WTC11 (cell line): ENCODE data around the gene RASGRF1. TPM values are rescaled to one million over a fixed set of nuclear protein-coding genes. Genes with fewer than 3 reads are reported as not detected.

Experiments used
- ATAC-seq: fragments of 200-7000 bp; cut with Tn5 transposase; 2 replicates; pipeline ENCODE4 v1.10.0; 2021; ENCODE audit warnings: mild to moderate bottlenecking, moderate library complexity
- CTCF ChIA-PET: fragments of 300-600 bp; sonication (Branson Sonifier 250); formaldehyde crosslinking; loops from one replicate; lab custom pipeline; 2021; ENCODE audit warnings: antibody characterized with exemption; lab: Charles Lee
- POLR2A ChIA-PET: fragments of 350-600 bp; sonication (Branson Sonifier 250); formaldehyde crosslinking; loops from one replicate; lab custom pipeline; 2021; ENCODE audit warnings: antibody characterized with exemption; lab: Charles Lee
- DNase-seq: peaks from one replicate; pipeline ENCODE4 v3.0.0; 2021; ENCODE audit warnings: low spot score
- H3K27ac Mint-ChIP-seq: 2 replicates; pipeline ENCODE4 v1.8.0; 2021; ENCODE audit warnings: mixed read lengths
- H3K27me3 Mint-ChIP-seq: 2 replicates; pipeline ENCODE4 v1.8.0; 2021; ENCODE audit warnings: low read depth, mild to moderate bottlenecking, moderate library complexity, mixed read lengths
- H3K36me3 Mint-ChIP-seq: 2 replicates; pipeline ENCODE4 v1.8.0; 2021; ENCODE audit warnings: mixed read lengths
- H3K4me1 Mint-ChIP-seq: 2 replicates; pipeline ENCODE4 v1.8.0; 2022; ENCODE audit warnings: mixed read lengths
- H3K4me3 Mint-ChIP-seq: 2 replicates; pipeline ENCODE4 v1.8.0; 2021; ENCODE audit warnings: mild to moderate bottlenecking, moderate library complexity, mixed read lengths
- H3K9me3 Mint-ChIP-seq: 2 replicates; pipeline ENCODE4 v1.8.0; 2021; ENCODE audit warnings: mixed read lengths
- AFF4 ChIP-seq: sonication (generic); formaldehyde crosslinking; IDR thresholded peaks from 2 replicates; pipeline ENCODE4 v1.8.1; 2023; ENCODE audit warnings: mild to moderate bottlenecking, missing genetic modification reagents, borderline replicate concordance
- ARID4B ChIP-seq: sonication (generic); formaldehyde crosslinking; IDR thresholded peaks from 2 replicates; pipeline ENCODE4 v1.8.0; 2023; ENCODE audit warnings: missing genetic modification reagents, mild to moderate bottlenecking, borderline replicate concordance
- E2F1 ChIP-seq: sonication (generic); formaldehyde crosslinking; IDR thresholded peaks from 2 replicates; pipeline ENCODE4 v1.8.0; 2022; ENCODE audit warnings: mild to moderate bottlenecking, missing genetic modification reagents
- E2F4 ChIP-seq: sonication (generic); formaldehyde crosslinking; IDR thresholded peaks from 2 replicates; pipeline ENCODE4 v1.8.1; 2022; ENCODE audit warnings: low read depth, mild to moderate bottlenecking, moderate library complexity, missing genetic modification reagents, borderline replicate concordance
- ELF4 ChIP-seq: sonication (generic); formaldehyde crosslinking; IDR thresholded peaks from 2 replicates; pipeline ENCODE4 v1.8.1; 2022; ENCODE audit warnings: low read depth, mild to moderate bottlenecking, moderate library complexity, missing genetic modification reagents
- FOXJ3 ChIP-seq: sonication (generic); formaldehyde crosslinking; IDR thresholded peaks from 2 replicates; pipeline ENCODE4 v1.9.0; 2021; ENCODE audit warnings: missing genetic modification reagents, mild to moderate bottlenecking, borderline replicate concordance
- FOXK1 ChIP-seq: sonication (generic); formaldehyde crosslinking; IDR thresholded peaks from 2 replicates; pipeline ENCODE4 v1.8.0; 2022; ENCODE audit warnings: mild to moderate bottlenecking, moderate library complexity, missing genetic modification reagents
- HMGXB4 ChIP-seq: sonication (generic); formaldehyde crosslinking; IDR thresholded peaks from 2 replicates; pipeline ENCODE4 v1.8.1; 2023; ENCODE audit warnings: mild to moderate bottlenecking, moderate library complexity, missing genetic modification reagents
- IRF1 ChIP-seq: sonication (generic); formaldehyde crosslinking; IDR thresholded peaks from 2 replicates; pipeline ENCODE4 v1.8.0; 2023; ENCODE audit warnings: missing genetic modification reagents
- OVOL2 ChIP-seq: fragments of 250-450 bp; sonication (Bioruptor Pico); IDR thresholded peaks from 2 replicates; pipeline ENCODE4 v1.9.0; 2021; ENCODE audit warnings: mild to moderate bottlenecking, borderline replicate concordance
- PREB ChIP-seq: sonication (generic); formaldehyde crosslinking; IDR thresholded peaks from 2 replicates; pipeline ENCODE4 v1.8.1; 2022; ENCODE audit warnings: mild to moderate bottlenecking, missing genetic modification reagents, moderate library complexity, borderline replicate concordance
- SMAD4 ChIP-seq: sonication (generic); formaldehyde crosslinking; IDR thresholded peaks from 2 replicates; pipeline ENCODE4 v1.8.0; 2022; ENCODE audit warnings: mild to moderate bottlenecking, missing genetic modification reagents
- TCF7 ChIP-seq: sonication (generic); formaldehyde crosslinking; IDR thresholded peaks from 2 replicates; pipeline ENCODE4 v1.8.0; 2022; ENCODE audit warnings: mild to moderate bottlenecking, low read depth, missing genetic modification reagents, moderate library complexity
- ZNF425 ChIP-seq: fragments of 250-450 bp; sonication (Bioruptor Pico); conservative IDR thresholded peaks from 2 replicates; pipeline ENCODE4 v1.9.0; 2021; ENCODE audit warnings: mild to moderate bottlenecking
- ZNF512 ChIP-seq: sonication (generic); formaldehyde crosslinking; IDR thresholded peaks from 2 replicates; pipeline ENCODE4 v1.8.1; 2022; ENCODE audit warnings: missing genetic modification reagents, borderline replicate concordance
- total RNA-seq: library from RNA; stranded (reverse); gene quantifications from 3 replicates; pipeline ENCODE4 v1.2.3, GENCODE V29; 2021

The RASGRF1 gene
- total RNA-seq, 1 experiment from 2014 or later, result 0.85 TPM

- H3K36me3 Mint-ChIP-seq, result no peaks in the 10 kb centered on the region
- no peak overlapping the region for H3K4me3 Mint-ChIP-seq
- no peaks in the 10 kb centered on the region for H3K9me3 Mint-ChIP-seq
- H3K27me3 Mint-ChIP-seq, result peaks cover 65% of the 10 kb centered on the region
- ATAC-seq, result no peak
- ChIA-PET CTCF (interaction anchor here (1.2 to 1.4 kb wide), 3 partner anchors 12 to 89 kb away, joined by 3 read pairs; no protein-coding TSS in a partner anchor), POLR2A (no interaction called here)
- H3K4me1 Mint-ChIP-seq, result peaks cover 6% of the 10 kb centered on the region
- DNase-seq, result no peak
- no peak overlapping the region for H3K27ac Mint-ChIP-seq
- no peak for TF ChIP-seq ZNF512 (CRISPR knock-in tag)
- TF ChIP-seq E2F4 (CRISPR knock-in tag), result no peak
- TF ChIP-seq ARID4B (CRISPR knock-in tag), result no peak
- no peak for TF ChIP-seq ZNF425 (CRISPR knock-in tag)
- no peak for TF ChIP-seq HMGXB4 (CRISPR knock-in tag)
- no peak for TF ChIP-seq FOXK1
- no peak for TF ChIP-seq AFF4 (CRISPR knock-in tag)
- no peak for TF ChIP-seq IRF1 (CRISPR knock-in tag)
- no peak for TF ChIP-seq TCF7 (CRISPR knock-in tag)
- no peak for TF ChIP-seq SMAD4 (CRISPR knock-in tag)
- no peak for TF ChIP-seq E2F1 (CRISPR knock-in tag)
- no peak for TF ChIP-seq PREB (CRISPR knock-in tag)
- TF ChIP-seq OVOL2 (CRISPR knock-in tag), result no peak
- no peak for TF ChIP-seq FOXJ3
- no peak for TF ChIP-seq ELF4 (CRISPR knock-in tag)
Measured at GRCh38 chr15:79065361-79065705, 25.2 kb downstream of the RASGRF1 start.
